BE2C (cell line): ENCODE measurements around the gene CERS4.
A peak's percentile ranks its signal among the peaks of the same experiment; 100 is the strongest.

Experiments
- DNase-seq: peaks from one replicate; pipeline ENCODE4 v3.0.0-alpha.2; 2020
- H3K27me3 ChIP-seq: fragments of 250-450 bp; sonication (Bioruptor Pico); 2 replicates; pipeline ENCODE4 v1.5.1; 2020; ENCODE audit warnings: mild to moderate bottlenecking
- H3K36me3 ChIP-seq: fragments of 250-450 bp; sonication (Bioruptor Pico); 2 replicates; pipeline ENCODE4 v1.5.1; 2020; ENCODE audit warnings: mild to moderate bottlenecking
- H3K4me1 ChIP-seq: fragments of 250-450 bp; sonication (Bioruptor Pico); 2 replicates; pipeline ENCODE4 v1.5.1; 2020
- H3K4me3 ChIP-seq: 2 replicates; pipeline ENCODE4 v1.5.1; 2011; ENCODE audit warnings: low read depth, low read length
- H3K9me3 ChIP-seq: fragments of 250-450 bp; sonication (Bioruptor Pico); 2 replicates; pipeline ENCODE4 v1.5.1; 2020
- TF ChIP-seq, protein P1 (sequence below): IDR thresholded peaks from 2 replicates; pipeline ENCODE4 v1.5.1; 2012; ENCODE audit warnings: mild to moderate bottlenecking, low read depth, low read length

The CERS4 gene

GRCh38 chr19:8251025-8251472 is 41.9 kb downstream of the CERS4 start:
- TF ChIP-seq, protein P1, sequence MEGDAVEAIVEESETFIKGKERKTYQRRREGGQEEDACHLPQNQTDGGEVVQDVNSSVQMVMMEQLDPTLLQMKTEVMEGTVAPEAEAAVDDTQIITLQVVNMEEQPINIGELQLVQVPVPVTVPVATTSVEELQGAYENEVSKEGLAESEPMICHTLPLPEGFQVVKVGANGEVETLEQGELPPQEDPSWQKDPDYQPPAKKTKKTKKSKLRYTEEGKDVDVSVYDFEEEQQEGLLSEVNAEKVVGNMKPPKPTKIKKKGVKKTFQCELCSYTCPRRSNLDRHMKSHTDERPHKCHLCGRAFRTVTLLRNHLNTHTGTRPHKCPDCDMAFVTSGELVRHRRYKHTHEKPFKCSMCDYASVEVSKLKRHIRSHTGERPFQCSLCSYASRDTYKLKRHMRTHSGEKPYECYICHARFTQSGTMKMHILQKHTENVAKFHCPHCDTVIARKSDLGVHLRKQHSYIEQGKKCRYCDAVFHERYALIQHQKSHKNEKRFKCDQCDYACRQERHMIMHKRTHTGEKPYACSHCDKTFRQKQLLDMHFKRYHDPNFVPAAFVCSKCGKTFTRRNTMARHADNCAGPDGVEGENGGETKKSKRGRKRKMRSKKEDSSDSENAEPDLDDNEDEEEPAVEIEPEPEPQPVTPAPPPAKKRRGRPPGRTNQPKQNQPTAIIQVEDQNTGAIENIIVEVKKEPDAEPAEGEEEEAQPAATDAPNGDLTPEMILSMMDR = no peak; the same call in 1 of the 2 replicates
- Histone ChIP-seq H3K4me1 (no peaks in the 10 kb centered on the region), H3K27me3 (no peaks in the 10 kb centered on the region), H3K9me3 (no peaks in the 10 kb centered on the region), H3K4me3 (no peak overlapping the region), H3K36me3 (no peaks in the 10 kb centered on the region)
- no peak for DNase-seq

- Histone ChIP-seq H3K4me3 (no peak overlapping the region), H3K9me3 (no peaks in the 10 kb centered on the region; the same call in 1 of the 2 replicates), H3K4me1 (no peaks in the 10 kb centered on the region), H3K27me3 (no peaks in the 10 kb centered on the region), H3K36me3 (no peaks in the 10 kb centered on the region)
- DNase-seq = peak; percentile 86
- TF ChIP-seq, protein P1 = peak; percentile 93
Observed at GRCh38 chr19:8252922-8253589, 43.9 kb downstream of the CERS4 start.

- Histone ChIP-seq H3K4me1 (no peaks in the 10 kb centered on the region), H3K27me3 (no peaks in the 10 kb centered on the region), H3K9me3 (no peaks in the 10 kb centered on the region; the same call in 1 of the 2 replicates), H3K4me3 (no peak overlapping the region), H3K36me3 (no peaks in the 10 kb centered on the region)
- TF ChIP-seq, protein P1 = no peak
- no peak for DNase-seq
Observed at GRCh38 chr19:8253678-8254077, 44.5 kb downstream of the CERS4 start.

DNA sequence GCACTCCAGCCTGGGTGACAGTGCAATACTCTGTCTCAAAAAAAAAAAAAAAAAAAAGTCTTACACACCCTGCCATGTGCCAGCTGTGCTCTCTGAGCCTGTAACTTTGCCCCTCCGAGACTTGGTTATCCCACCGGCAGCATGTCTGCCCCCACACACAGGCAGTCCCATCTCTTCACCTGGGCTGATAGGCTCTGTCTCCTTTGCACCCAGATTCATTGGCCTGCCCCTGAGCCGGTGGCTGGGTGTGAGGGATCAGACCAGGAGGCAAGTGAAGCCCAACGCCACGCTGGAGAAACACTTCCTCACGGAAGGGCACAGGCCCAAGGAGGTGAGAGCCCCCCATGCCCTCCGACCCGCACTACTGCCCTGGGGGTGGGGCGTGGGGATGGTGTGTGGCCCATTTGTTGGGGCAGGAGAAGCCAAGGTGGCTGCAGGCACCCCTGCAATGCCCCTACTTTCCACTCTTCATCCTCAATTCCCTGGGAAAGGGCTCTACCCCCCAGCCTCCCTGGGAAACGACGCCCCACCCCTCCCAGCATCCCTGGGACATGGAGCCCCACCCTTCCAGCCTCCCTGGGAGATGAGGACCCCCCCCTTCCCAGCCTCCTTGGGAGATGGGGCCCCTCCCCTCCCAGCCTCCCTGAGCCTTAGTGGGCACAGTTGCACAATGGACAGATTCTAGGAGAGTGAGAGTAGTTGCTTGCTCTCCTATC is 45.3 kb downstream of the CERS4 start:
- H3K9me3 ChIP-seq = no peaks in the 10 kb centered on the region; the same call in 1 of the 2 replicates
- TF ChIP-seq, protein P1 = no peak
- no peaks in the 10 kb centered on the region for H3K4me1 ChIP-seq
- no peak for DNase-seq
- no peak overlapping the region for H3K4me3 ChIP-seq
- no peaks in the 10 kb centered on the region for H3K27me3 ChIP-seq
- no peaks in the 10 kb centered on the region for H3K36me3 ChIP-seq

DNA sequence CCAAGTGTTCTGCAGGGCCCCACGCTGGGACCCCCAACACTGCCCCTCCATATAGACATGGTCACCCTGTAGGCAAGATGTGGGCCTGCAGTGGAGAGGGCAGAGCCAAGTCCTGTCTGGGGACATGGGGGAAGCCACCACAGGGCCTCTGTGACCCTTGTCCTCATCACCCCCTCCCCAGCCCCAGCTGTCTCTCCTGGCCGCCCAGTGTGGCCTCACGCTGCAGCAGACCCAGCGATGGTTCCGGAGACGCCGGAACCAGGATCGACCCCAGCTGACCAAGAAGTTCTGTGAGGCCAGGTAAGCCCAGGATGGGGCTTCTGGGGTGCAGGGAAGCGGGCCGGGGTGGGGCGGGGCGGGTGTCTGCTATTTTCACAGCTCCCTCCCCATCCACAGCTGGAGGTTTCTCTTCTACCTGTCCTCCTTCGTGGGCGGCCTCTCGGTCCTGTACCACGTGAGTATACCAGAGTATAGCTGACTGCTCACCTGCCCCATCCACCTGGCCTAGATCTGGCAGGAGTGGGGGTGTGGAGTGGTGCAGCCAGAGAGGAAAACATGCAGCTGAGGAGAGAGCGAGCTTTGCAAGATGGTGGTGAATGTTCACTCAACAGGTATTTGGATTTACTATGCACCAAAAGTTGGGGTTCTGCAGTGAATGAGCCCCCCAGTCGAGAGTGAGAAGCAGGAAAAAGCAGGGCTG is 46.4 kb downstream of the CERS4 start:
- Histone ChIP-seq H3K4me1 (no peaks in the 10 kb centered on the region), H3K9me3 (no peaks in the 10 kb centered on the region; the same call in 1 of the 2 replicates), H3K27me3 (no peaks in the 10 kb centered on the region), H3K4me3 (no peak overlapping the region), H3K36me3 (no peaks in the 10 kb centered on the region)
- DNase-seq = no peak
- TF ChIP-seq, protein P1 = no peak
